ENCODE results near the gene GHRH.

- no peak for TF ChIP-seq REST (IDR thresholded peaks at IDR 0.05)
- TF ChIP-seq CTCF (IDR thresholded peaks at IDR 0.05; ENCODE audit: low read depth, low read length, missing input control), result no peak
- no peak for TF ChIP-seq EGR1 (IDR thresholded peaks at IDR 0.05; ENCODE audit: low read depth in 2 of 2)
- TF ChIP-seq RAD21 (IDR thresholded peaks at IDR 0.05), result no peak
Observed at GRCh38 chr20:37303637-37304036, 42.0 kb upstream of the GHRH start.

Measured in liver (tissue), 3 donors.